PC-9 (cell line): Measurements from ENCODE around the gene OR2V1. TPM values are rescaled to one million over a fixed set of nuclear protein-coding genes. Genes with fewer than 3 reads are reported as not detected.
"Not testable (repeated sequence)": the region's sequence is repeated elsewhere in the genome, so short reads cannot be mapped to it uniquely, and the experiment has no call there.

ENCODE experiments used
- BruUV-seq: library from RNA; stranded (reverse); fragments of 400-500 nt; replicated peaks from 2 replicates; lab custom pipeline; 2021; lab: Mats Ljungman, UMichigan
- CTCF ChIA-PET: fragments of 300-600 bp; sonication (Branson Sonifier 250); formaldehyde crosslinking; loops from one replicate; lab custom pipeline; 2022; ENCODE audit warnings: antibody characterized with exemption; lab: Charles Lee
- POLR2A ChIA-PET: fragments of 300-600 bp; sonication (Branson Sonifier 250); formaldehyde crosslinking; loops from one replicate; lab custom pipeline; 2022; ENCODE audit warnings: antibody characterized with exemption; ENCODE audit not compliant: unreplicated experiment; lab: Charles Lee
- DNase-seq, 2 experiments: peaks; one replicate each; pipeline versions ENCODE4 v3.0.0 to v3.0.0-alpha.2; 2015 to 2022; ENCODE audit warnings: mixed read lengths in 1 of 2
- H2AFZ ChIP-seq: fragments of 200-600 bp; sonication (generic); 2 replicates; pipeline ENCODE4 v1.8.1; 2017; ENCODE audit warnings: antibody characterized with exemption
- H3F3A ChIP-seq: fragments of 200-600 bp; sonication (generic); 2 replicates; pipeline ENCODE4 v1.8.1; 2017; ENCODE audit warnings: antibody characterized with exemption, mild to moderate bottlenecking, low read depth; ENCODE audit not compliant: insufficient read depth
- H3K27ac ChIP-seq: fragments of 200-600 bp; sonication (generic); 2 replicates; pipeline ENCODE4 v1.6.1; 2016; ENCODE audit warnings: mixed run types
- H3K27me3 ChIP-seq: fragments of 200-600 bp; sonication (generic); 2 replicates; pipeline ENCODE4 v1.6.1; 2016; ENCODE audit warnings: low read depth, mixed run types; ENCODE audit not compliant: insufficient read depth
- H3K36me3 ChIP-seq: fragments of 200-600 bp; sonication (generic); 2 replicates; pipeline ENCODE4 v1.6.1; 2016; ENCODE audit warnings: low read depth, mixed run types
- H3K4me1 ChIP-seq: fragments of 200-600 bp; sonication (generic); replicated peaks from 2 replicates; pipeline ENCODE4 v1.6.1; 2016; ENCODE audit warnings: mixed run types; ENCODE audit not compliant: insufficient read depth
- H3K4me2 ChIP-seq: fragments of 200-600 bp; sonication (generic); 2 replicates; pipeline ENCODE4 v1.6.1; 2017; ENCODE audit warnings: mixed run types
- H3K4me3 ChIP-seq: fragments of 200-600 bp; sonication (generic); 2 replicates; pipeline ENCODE4 v1.6.1; 2016; ENCODE audit warnings: mixed run types
- H3K79me2 ChIP-seq: fragments of 200-600 bp; sonication (generic); 2 replicates; pipeline ENCODE4 v1.6.1; 2017; ENCODE audit warnings: low read depth, mixed run types
- H3K9me2 ChIP-seq: fragments of 200-600 bp; sonication (generic); 2 replicates; pipeline ENCODE4 v1.8.1; 2017; ENCODE audit warnings: mild to moderate bottlenecking; ENCODE audit not compliant: insufficient read depth
- H3K9me3 ChIP-seq: fragments of 200-600 bp; sonication (generic); 2 replicates; pipeline ENCODE4 v1.8.1; 2016; ENCODE audit warnings: low read depth; ENCODE audit not compliant: insufficient read depth
- H4K20me1 ChIP-seq: fragments of 200-600 bp; sonication (generic); 2 replicates; pipeline ENCODE4 v1.8.1; 2017; ENCODE audit not compliant: insufficient read depth
- CTCF ChIP-seq: fragments of 200-600 bp; sonication (generic); conservative IDR thresholded peaks from 2 replicates; pipeline ENCODE4 v1.6.1; 2017; ENCODE audit warnings: mixed run types, antibody characterized with exemption, mild to moderate bottlenecking, moderate library complexity
- EZH2 ChIP-seq: fragments of 200-600 bp; sonication (generic); IDR thresholded peaks from 2 replicates; pipeline ENCODE4 v1.8.0; 2017; ENCODE audit warnings: antibody characterized with exemption, low read depth
- intact Hi-C: fragments of 100-400 bp; cut with micrococcal nuclease; formaldehyde crosslinking; loops from one replicate; pipeline ENCODE4 v1.10.0; 2022; ENCODE audit not compliant: unreplicated experiment
- total RNA-seq: library from RNA; stranded (reverse); gene quantifications from 2 replicates; pipeline ENCODE4 v1.2.3, GENCODE V29; 2021

The OR2V1 gene
- total RNA-seq, 1 experiment from 2014 or later: not detected

DNA sequence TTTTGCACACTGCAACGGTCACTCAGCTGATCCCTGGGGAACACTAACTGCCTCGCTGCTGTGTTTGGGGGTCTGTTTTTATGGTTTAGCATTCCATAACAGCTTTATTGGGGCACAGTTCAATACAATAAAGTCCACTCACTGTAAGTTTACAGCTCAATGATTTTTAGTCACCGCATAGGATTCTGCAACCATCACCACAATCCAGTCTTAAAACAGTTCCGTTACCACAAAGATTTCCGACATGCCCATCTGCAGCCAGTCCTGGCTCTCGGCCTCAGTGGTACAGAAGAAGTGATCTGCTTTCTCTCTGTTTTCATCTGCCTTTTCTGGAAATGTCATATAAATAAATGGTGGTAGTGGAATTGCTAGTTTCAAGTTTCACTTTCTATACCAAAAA, 40.0 kb upstream of the OR2V1 start:
- no peaks in the 10 kb centered on the region for H3K9me3 ChIP-seq
- H3K4me1 ChIP-seq: no peaks in the 10 kb centered on the region
- no peaks in the 10 kb centered on the region for H3K36me3 ChIP-seq
- H3F3A ChIP-seq: no peaks in the 10 kb centered on the region
- no peaks in the 10 kb centered on the region for H3K27me3 ChIP-seq
- POLR2A ChIA-PET: no interaction called here
- TF ChIP-seq CTCF (no peak), EZH2 (no peak)
- BruUV-seq: no TSS peak
- CTCF ChIA-PET: no interaction called here
- H3K4me2 ChIP-seq: no peak overlapping the region
- no peaks in the 10 kb centered on the region for H3K79me2 ChIP-seq
- H3K9me2 ChIP-seq: no peaks in the 10 kb centered on the region
- H3K27ac ChIP-seq: no peak overlapping the region
- no peak for DNase-seq
- intact Hi-C loops: no loop called here
- no peak overlapping the region for H3K4me3 ChIP-seq
- H4K20me1 ChIP-seq: no peaks in the 10 kb centered on the region
- H2AFZ ChIP-seq: no peak overlapping the region

DNA sequence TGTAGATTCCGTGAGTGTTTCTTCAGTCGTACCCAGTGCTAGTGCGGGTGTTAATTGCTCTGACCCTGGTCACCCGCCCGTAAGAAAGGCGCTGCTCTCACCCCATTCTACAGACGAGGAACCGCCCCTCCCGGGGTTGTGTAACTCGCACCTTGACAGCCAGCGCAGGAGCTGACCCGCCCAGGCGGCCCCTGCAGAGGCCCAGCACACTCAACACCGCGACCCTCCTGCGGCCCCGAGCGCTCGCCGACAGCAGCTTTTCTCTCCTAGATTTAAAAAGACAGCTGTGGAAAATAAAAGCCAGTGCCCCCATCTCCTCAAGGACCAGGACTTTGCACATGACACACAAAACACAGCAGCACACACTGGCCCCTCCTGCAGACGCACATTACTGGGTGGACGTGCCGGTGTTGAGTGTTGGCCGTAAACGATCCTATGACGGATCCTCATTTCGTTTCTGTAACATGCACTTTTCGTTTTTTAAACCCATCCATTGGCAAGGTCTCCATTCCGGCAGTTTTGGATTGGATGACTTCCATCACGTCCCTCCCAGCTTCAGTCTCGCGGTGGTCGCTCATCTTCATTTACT, 39.4 kb upstream of the OR2V1 start:
- no peaks in the 10 kb centered on the region for H3K36me3 ChIP-seq
- ChIA-PET CTCF (no interaction called here), POLR2A (no interaction called here)
- intact Hi-C loops: no loop called here
- H3F3A ChIP-seq: no peaks in the 10 kb centered on the region
- no peak for DNase-seq
- H3K9me3 ChIP-seq: no peaks in the 10 kb centered on the region
- H3K4me1 ChIP-seq: no peaks in the 10 kb centered on the region
- no peaks in the 10 kb centered on the region for H4K20me1 ChIP-seq
- H2AFZ ChIP-seq: no peak overlapping the region
- no peaks in the 10 kb centered on the region for H3K9me2 ChIP-seq
- no TSS peak for BruUV-seq
- H3K4me2 ChIP-seq: no peak overlapping the region
- no peak overlapping the region for H3K4me3 ChIP-seq
- no peak overlapping the region for H3K27ac ChIP-seq
- TF ChIP-seq CTCF: no peak
- TF ChIP-seq EZH2: no peak
- no peaks in the 10 kb centered on the region for H3K27me3 ChIP-seq
- no peaks in the 10 kb centered on the region for H3K79me2 ChIP-seq

DNA sequence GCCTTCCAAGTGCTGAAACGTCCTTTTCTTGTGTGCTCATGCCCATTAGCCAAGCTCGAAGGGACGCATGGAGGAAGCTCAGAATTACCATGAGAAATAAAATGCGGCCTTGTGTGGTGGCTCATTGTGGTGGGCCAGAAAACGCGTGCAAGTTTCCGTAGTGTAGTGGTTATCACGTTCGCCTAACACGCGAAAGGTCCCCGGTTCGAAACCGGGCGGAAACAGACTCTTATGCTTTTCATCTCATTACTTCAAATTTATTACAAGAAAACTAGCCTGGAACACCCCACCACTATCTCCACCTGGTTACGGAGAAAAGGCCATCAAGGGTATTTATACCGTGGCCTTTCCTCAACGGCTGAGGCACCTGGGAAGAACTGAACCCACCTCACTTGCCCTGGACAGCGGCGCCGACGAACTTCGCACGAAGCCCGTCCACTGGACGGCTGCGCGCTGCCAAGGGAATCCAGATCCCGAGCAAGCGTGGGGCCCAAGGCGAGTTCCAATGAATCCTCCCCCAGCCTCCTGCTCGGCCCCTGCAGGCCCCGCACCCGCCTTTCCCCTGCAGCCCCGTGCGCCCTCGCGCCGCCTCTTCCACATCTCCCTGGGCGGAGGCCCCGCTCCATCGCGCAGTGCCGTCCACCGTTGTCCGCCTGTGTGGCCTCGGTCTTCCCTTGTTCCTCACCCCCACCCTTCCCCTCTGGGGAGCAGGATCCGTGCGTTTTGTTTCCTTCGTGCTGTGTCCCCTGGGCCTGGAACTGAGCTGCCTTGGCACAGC, 38.7 kb upstream of the OR2V1 start:
- POLR2A ChIA-PET, H3K27ac ChIP-seq, H3K27me3 ChIP-seq, H3K9me2 ChIP-seq, intact Hi-C loops, H3K79me2 ChIP-seq, BruUV-seq, H3K4me2 ChIP-seq, DNase-seq, H3K9me3 ChIP-seq, H3K4me1 ChIP-seq, H3K36me3 ChIP-seq, H2AFZ ChIP-seq, H3K4me3 ChIP-seq, H4K20me1 ChIP-seq, CTCF ChIA-PET, H3F3A ChIP-seq: not testable (repeated sequence)
